ENCODE results near the gene DLK2. TPM values are rescaled to one million over a fixed set of nuclear protein-coding genes. Genes with fewer than 3 reads are reported as not detected.

DLK2 gene
- total RNA-seq, 1 donor from 2014 or later, result 3.9 TPM

- Histone ChIP-seq H3K36me3 (no peaks in the 10 kb centered on the region), H3K4me1 (peaks cover 18% of the 10 kb centered on the region), H3K4me3 (no peak overlapping the region), H3K9me3 (no peaks in the 10 kb centered on the region), H3K27me3 (no peaks in the 10 kb centered on the region), H3K27ac (no peak overlapping the region)
- intact Hi-C loops (cut with DNase I), result no loop called here
- no peak for TF ChIP-seq CTCF (IDR thresholded peaks at IDR 0.05)
- no peak for TF ChIP-seq POLR2AphosphoS5 (IDR thresholded peaks at IDR 0.05; ENCODE audit: insufficient read depth in 1 of 2, low read depth in 1 of 2)
- no peak for TF ChIP-seq POLR2A (IDR thresholded peaks at IDR 0.05)
- DNase-seq (ENCODE audit: extremely low spot score in 2 of 2), result no peak
Observed at GRCh38 chr6:43457643-43458042, 2.3 kb upstream of the DLK2 start.

GRCh38 chr6:43454696-43455530, 435 bp downstream of the DLK2 start:
- intact Hi-C loops (cut with DNase I), result loop anchor here (5.0 kb wide), 1 partner anchor 52 kb away; no protein-coding TSS in a partner anchor
- Histone ChIP-seq H3K36me3 (peaks cover 0 to 15% of the 10 kb centered on the region in 2 donors), H3K9me3 (no peaks in the 10 kb centered on the region), H3K27me3 (no peaks in the 10 kb centered on the region), H3K4me1 (peaks cover 18% of the 10 kb centered on the region), H3K27ac (peak overlapping the region; percentile 49), H3K4me3 (peak overlapping the region; percentile 52 to 55)
- TF ChIP-seq POLR2A (IDR thresholded peaks at IDR 0.05) (no peak), POLR2AphosphoS5 (IDR thresholded peaks at IDR 0.05; ENCODE audit: insufficient read depth in 1 of 2, low read depth in 1 of 2) (peak in 1 of 2 donors; percentile 25), CTCF (IDR thresholded peaks at IDR 0.05) (peak in 1 of 3 experiments; percentile 82)
- no peak for DNase-seq (ENCODE audit: extremely low spot score in 2 of 2)

- H3K4me1 ChIP-seq, result peaks cover 18% of the 10 kb centered on the region
- peak overlapping the region; percentile 52 to 55 for H3K4me3 ChIP-seq
- H3K27me3 ChIP-seq, result no peaks in the 10 kb centered on the region
- peak overlapping the region; percentile 49 for H3K27ac ChIP-seq
- no peak for DNase-seq (ENCODE audit: extremely low spot score in 2 of 2)
- H3K36me3 ChIP-seq, result peaks cover 0 to 22% of the 10 kb centered on the region in 2 donors
- TF ChIP-seq POLR2A (IDR thresholded peaks at IDR 0.05) (no peak), POLR2AphosphoS5 (IDR thresholded peaks at IDR 0.05; ENCODE audit: insufficient read depth in 1 of 2, low read depth in 1 of 2) (no peak), CTCF (IDR thresholded peaks at IDR 0.05) (peak in 2 of 3 experiments; percentile 81 to 87)
- no peaks in the 10 kb centered on the region for H3K9me3 ChIP-seq
- intact Hi-C loops (cut with DNase I), result loop anchor here (5.0 kb wide), 1 partner anchor 53 kb away; no protein-coding TSS in a partner anchor
Observed at GRCh38 chr6:43454290-43454695, 1.1 kb downstream of the DLK2 start.

- Histone ChIP-seq H3K4me1 (peaks cover 18% of the 10 kb centered on the region), H3K27ac (no peak overlapping the region), H3K4me3 (peak overlapping the region in 1 of 2 donors; percentile 55), H3K9me3 (no peaks in the 10 kb centered on the region), H3K36me3 (peaks cover 0 to 26% of the 10 kb centered on the region in 2 donors), H3K27me3 (no peaks in the 10 kb centered on the region)
- intact Hi-C loops (cut with DNase I), result loop anchor here (5.0 kb wide), 1 partner anchor 53 kb away; no protein-coding TSS in a partner anchor
- TF ChIP-seq POLR2A (IDR thresholded peaks at IDR 0.05) (no peak), CTCF (IDR thresholded peaks at IDR 0.05) (no peak), POLR2AphosphoS5 (IDR thresholded peaks at IDR 0.05; ENCODE audit: insufficient read depth in 1 of 2, low read depth in 1 of 2) (no peak)
- no peak for DNase-seq (ENCODE audit: extremely low spot score in 2 of 2)
Observed at GRCh38 chr6:43453831-43454230, 1.5 kb downstream of the DLK2 start.

GRCh38 chr6:43452896-43453295, 2.5 kb downstream of the DLK2 start:
- Histone ChIP-seq H3K4me1 (peaks cover 18% of the 10 kb centered on the region), H3K36me3 (peaks cover 0 to 35% of the 10 kb centered on the region in 2 donors), H3K9me3 (no peaks in the 10 kb centered on the region), H3K27me3 (no peaks in the 10 kb centered on the region), H3K4me3 (no peak overlapping the region), H3K27ac (no peak overlapping the region)
- TF ChIP-seq POLR2AphosphoS5 (IDR thresholded peaks at IDR 0.05; ENCODE audit: insufficient read depth in 1 of 2, low read depth in 1 of 2), result no peak
- no peak for TF ChIP-seq CTCF (IDR thresholded peaks at IDR 0.05)
- no peak for TF ChIP-seq POLR2A (IDR thresholded peaks at IDR 0.05)
- DNase-seq (ENCODE audit: extremely low spot score in 2 of 2), result no peak
- intact Hi-C loops (cut with DNase I), result loop anchor here (5.0 kb wide), 1 partner anchor 54 kb away; no protein-coding TSS in a partner anchor

Data from vagina (tissue), 2 donors.